HG03575 (cell line): ENCODE measurements around the gene CCNI2.

Source experiments
- ATAC-seq: cut with Tn5 transposase; IDR thresholded peaks from one replicate; pipeline ENCODE4 v1.9.1; 2021; ENCODE audit not compliant: unreplicated experiment, insufficient number of reproducible peaks, low FRiP score; ENCODE audit errors: extremely low read depth

Gene CCNI2

DNA sequence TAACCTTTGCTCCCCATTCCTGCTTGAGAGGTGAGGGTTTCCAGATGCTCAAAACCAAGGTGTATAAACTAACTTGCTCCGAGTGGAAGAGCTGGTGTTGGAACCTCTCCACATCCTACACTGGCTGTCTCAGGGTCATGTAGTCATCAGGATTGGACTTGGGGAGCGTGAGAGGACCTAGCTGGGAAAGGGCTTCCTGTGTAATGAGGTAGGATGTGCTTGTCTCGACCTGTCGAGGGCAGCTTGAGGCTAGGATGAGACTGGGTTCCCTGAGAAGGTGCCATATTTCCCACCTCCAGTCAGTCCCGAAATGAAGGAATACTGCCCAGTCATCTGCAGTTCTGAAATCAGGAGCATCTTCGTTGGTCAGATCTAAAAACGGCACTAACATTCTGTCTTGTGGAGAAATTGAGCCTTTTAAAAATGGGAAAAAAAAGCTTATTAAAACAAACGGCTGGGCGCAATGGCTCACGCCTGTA lies 1.3 kb downstream of the CCNI2 start:
- ATAC-seq = no peak

GRCh38 chr5:132749506-132749905 lies 2.3 kb downstream of the CCNI2 start:
- ATAC-seq = no peak

DNA sequence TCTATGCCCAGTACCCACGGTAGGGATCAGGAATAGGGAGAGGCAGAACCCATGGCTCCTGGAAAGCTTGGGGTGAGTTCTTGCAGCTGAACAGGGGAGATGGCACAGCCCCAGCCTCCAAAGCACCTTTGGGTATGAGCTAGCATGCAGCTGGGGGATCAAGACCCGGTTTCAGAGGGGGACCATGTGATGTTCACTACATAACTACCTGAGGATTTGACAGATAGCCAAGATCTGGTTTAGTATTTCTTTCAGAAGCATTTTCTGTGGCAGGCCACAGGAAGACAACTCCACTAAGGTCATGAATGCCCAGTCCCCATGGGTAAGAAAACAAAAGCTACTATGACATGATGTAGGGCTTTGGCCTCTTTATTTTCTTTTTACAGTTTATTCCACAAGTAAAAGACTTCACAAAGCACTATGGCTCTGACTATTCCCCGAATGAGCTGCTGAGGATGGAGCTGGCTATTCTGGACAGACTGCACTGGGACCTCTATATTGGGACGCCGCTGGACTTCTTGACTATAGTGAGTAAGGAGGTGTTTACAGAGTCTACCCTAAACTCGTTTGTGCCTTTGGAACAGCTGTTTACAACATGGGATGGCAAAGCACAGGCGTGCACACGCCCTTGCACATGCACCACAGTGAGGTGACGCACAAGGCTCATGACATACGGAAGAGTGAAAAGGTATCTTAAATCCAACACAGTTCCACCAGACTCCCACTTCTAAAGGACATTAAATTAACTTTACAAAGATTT lies 3.4 kb downstream of the CCNI2 start:
- ATAC-seq = no peak

DNA sequence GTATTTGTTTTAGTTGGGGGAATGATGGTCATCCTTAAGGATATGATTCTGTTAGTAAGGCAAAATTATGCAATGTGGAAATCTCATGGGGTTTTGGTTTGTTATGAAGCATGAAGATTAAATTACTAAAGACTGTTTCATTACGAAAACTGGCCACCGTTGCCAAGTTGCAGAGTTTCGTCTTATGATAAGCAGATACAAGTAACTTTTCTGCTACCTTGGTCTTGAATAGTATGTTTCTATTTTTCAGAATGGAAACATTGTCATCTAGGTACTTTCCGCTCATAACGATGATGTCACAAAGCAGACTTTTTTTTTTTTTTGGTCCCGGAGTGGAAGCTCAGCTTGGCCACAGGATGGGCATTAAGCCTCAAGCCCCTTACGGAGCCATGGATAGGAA lies 4.2 kb downstream of the CCNI2 start:
- no peak for ATAC-seq

- no peak for ATAC-seq
Observed at GRCh38 chr5:132751971-132752580, 4.8 kb downstream of the CCNI2 start.

GRCh38 chr5:132752581-132753125 lies 5.4 kb downstream of the CCNI2 start:
- no peak for ATAC-seq

DNA sequence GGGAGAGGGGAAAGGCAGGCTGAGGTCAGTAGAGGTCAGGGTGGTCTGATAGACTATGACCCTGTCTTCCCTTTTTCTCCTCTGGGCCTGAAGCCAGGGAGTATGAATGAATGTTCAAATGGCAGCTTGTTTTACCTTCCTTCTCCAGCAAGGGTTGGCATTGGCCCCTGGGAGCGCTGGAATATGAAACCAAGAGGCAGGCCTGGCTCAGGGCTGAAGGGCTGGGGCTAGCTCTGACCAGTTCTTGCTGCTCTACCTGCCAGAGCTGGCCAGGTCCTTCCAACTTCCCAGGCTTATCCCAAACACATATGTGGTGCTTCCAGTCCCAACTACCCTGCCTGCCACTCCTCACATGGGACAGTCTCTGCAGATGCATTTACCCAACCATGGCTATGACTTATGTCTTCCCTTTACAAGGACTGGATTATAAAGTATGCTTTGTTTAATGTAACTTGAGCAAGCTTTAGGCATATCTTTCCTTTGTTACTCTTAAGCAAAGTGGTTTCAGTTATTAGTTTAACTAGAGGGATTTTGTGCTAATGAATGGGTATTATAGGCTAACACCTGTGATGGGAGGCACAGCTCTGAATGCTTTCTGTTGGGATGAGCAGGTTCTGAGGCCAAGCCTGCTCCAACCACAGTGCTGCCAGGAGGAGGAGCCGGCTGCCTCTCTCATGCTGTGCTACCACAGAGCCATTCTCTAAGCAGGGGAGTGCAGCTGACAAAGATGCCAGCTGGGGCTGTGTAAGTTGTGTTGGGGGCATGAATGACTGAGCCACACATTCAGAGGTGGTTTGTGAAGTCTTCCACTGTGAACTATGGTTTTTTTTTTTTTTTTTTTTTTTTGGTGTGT lies 6.1 kb downstream of the CCNI2 start:
- ATAC-seq = no peak

DNA sequence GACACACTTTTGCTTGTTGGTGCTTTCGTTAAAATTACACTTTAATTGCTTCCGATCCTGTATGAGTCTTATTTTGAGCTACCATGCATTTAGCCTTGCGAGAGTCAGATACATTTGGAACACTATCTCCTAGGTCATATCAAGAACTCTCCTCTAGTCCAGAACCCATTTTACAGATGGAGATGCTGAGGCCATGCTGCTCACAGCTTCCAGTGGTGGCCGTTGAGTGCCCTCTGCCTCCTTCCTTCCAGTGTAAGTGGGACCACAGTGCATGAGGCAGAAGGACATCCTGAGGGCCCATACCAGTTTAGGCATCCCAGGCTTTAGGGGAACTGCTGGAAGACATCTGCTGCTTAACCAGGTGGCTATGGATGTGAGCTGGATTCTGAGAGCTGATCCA lies 6.9 kb downstream of the CCNI2 start:
- ATAC-seq = no peak

DNA sequence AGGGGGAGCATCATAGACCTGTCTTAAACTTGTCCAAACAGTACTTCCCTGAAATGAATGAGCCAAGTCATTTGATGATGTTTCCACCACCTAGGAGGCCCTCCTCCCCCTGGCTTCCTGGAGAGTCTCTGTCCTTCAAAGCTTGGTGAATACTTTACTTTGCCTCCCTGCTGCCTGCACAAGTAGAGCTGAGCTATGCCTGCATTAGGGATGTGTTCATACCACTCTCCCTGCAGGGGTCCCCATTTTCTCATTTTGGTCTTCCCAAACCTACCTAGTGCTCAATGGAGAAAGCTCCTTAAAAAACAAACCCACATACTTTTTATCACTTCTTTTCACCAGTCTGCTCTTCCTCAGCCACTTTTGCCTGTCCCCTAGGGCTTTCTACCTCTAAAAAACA lies 7.7 kb downstream of the CCNI2 start:
- ATAC-seq = no peak

GRCh38 chr5:132756542-132756941 lies 9.3 kb downstream of the CCNI2 start:
- ATAC-seq = no peak

- ATAC-seq = no peak
Observed at GRCh38 chr5:132758451-132758850, 11.2 kb downstream of the CCNI2 start.

DNA sequence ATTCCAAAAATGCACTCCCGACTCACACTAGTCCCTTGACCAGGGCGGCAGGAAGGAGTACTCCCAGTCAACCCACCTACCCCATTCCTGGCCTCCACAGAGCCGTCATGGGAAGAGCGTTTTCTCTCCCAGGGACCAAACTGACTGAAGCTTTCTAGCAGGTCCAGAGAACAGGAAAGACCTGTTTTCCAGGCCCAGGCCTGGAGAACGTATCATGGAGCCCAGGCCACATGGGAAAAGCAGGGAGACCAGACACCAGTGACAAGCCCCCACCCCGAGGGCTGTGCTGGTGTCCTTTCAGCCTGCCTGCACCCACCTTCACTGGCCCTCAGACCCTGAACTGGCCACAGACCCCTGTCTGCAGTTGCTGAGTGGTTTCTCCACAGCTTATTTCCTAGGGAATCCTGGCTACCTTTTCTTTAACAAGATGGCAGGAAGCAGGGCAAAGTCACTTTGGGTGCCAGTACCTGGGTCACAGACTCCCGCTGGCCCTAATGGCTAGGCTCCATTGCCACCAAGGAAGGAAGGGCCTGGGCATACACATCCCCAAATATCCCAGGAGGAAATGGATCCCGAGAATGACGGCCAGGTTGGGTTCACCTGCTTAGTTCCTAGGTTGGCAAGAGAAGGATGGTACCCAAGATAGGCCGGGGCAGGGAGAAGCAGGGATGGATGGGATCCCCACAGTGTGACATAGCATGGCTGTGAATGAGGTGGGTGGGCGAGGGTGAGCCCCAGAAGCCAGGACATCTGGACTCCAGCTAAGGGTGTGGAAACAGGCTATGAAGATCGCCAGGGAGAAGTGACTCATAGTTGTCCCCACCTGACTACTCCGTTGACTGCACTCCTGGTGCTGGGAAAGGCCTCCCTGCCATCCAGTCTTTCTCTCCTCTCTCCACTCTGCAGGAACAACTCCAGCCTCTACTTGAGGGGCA lies 12.2 kb downstream of the CCNI2 start:
- no peak for ATAC-seq

DNA sequence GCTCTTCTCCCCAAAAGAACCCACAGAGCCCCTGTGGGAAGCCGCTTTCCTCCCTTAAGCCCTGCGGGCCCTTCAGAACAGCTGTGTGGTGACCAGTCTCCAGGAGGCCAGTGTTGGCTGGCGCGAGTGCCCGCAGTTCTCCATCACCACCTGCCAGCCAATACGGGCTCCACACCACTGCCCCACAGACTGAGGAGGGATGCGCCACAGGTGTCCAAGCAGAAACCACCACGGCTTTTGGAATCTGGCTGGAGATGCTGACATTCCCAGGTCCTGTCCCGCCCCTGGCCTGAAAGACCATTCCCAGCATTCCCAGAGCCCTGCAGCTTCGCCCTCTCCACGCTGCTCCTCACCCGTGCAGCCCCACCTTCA lies 12.8 kb downstream of the CCNI2 start:
- ATAC-seq = no peak

DNA sequence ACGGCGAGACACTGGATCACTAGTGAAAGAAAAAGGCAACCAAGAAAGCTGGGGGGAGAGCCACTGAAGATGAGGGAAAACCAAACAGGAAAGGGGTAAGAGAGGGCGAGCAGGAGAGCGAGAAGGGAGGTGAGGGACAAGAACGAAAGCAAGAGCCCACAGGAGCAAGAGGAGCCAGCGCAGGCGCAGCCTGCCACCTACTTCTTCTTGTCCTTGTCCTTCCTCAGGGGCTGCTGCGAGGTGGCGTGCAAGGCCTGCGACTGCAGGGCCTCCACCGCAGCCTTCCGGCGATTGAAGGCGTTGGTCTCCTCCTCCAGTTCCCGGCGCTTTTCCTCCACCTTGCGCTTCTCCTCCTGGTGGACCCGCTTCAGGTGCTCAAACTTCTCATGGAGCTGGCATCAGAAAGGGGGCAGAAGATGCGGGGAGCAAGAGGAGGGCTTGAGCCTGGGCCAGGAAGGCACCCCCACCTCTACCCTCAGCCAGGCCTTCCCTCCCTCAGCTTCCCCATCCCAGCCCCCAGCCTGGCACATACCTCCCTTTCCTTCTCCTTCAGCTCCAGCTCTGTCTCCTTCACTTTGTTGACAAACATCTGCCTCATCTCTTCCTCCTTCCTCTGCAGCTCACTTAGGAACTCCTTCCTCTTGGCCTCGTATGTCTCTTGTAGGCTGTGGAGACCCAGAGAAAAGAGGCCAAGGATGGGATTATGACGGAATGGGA lies 13.5 kb downstream of the CCNI2 start:
- no peak for ATAC-seq

DNA sequence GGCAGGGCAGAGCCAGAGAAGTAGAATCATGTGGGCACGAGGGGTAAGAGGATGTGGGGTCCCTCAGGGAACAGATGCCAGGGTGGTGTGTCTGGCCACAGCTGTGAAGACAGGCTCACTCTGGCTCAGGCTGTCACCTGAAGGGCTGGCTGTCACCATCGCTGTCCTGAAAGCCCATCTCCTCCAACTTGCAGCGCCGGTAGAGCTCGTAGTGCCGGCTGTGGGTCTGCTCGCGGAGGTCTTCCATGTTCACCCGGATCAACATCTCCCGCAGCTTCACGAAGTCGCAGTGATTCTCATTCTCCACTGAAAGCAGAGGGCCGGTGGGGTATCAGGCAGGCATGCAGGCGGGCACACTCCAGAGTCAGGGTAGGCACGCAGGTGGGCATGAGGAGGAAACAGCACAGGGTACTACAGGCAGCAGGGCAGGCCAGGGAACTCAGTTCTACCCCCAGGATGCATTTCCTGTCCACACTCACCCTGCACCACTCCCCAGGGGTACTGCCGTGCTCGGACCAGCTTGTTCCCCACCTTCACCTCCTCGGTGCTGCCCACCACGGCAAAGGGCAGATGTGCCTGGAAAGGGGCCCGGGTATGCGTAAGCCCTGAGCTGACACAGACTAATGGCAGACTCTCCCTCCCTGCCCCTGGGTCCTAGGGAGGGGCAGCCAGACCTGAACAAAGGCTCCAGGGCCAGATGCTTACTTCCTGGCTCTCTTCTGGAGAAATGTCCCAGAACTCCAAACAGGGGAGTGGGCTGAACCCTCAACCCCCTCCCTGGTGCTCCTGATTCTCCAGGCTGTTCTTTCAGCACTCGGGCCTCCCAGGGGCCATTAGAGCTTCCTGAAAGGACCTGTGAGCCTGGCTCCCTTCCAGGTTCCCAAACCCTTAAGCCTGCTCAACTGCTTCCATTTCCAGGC lies 14.4 kb downstream of the CCNI2 start:
- ATAC-seq = no peak

- no peak for ATAC-seq
Observed at GRCh38 chr5:132762246-132763000, 15.2 kb downstream of the CCNI2 start.
